Measurements from ENCODE around the gene VCX3A.

DNA sequence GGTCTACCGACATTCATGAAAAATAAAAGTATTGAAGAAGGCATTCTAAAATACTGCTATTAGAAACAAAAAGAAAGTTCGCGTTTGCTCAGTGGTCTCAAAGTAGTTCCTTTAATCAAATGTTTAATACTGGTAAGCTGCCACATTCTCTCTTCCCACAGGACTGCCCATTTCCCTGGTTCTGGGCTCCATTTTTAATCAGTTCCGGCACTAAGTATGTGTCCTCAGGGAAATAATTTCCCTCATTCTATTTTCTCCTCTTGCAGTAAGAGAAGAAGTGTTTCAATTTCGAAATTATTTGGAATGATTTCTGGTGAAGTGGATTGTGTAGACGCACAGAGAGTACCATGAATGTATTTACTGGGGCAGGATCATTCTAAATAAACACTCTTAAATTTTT is 17.5 kb downstream of the VCX3A start:
- TF ChIP-seq ZNF274 (IDR thresholded peaks at IDR 0.05; ENCODE audit: low read depth, low read length) (no peak), YY1 (IDR thresholded peaks at IDR 0.05; ENCODE audit: insufficient read depth, insufficient read length) (no peak)

All from NT2/D1 (cell line).